ENCODE data around the gene ATF6. TPM values are rescaled to one million over a fixed set of nuclear protein-coding genes. Genes with fewer than 3 reads are reported as not detected.

Gene ATF6
- total RNA-seq, 2 donors from 2014 or later: 14.4 to 19.8 TPM

- no peak for TF ChIP-seq CTCF (conservative IDR thresholded peaks at IDR 0.05)
- Histone ChIP-seq H3K4me1 (ENCODE audit: control insufficient read depth, insufficient read depth, low read length) (no peaks in the 10 kb centered on the region), H3K36me3 (ENCODE audit: control insufficient read depth, insufficient read depth, low read length) (no peaks in the 10 kb centered on the region), H3K27ac (ENCODE audit: low read depth, low read length) (no peak overlapping the region), H3K9me3 (ENCODE audit: control insufficient read depth, low read length) (no peaks in the 10 kb centered on the region), H3K27me3 (ENCODE audit: control insufficient read depth, insufficient read depth, low read length, poor library complexity, severe bottlenecking) (no peaks in the 10 kb centered on the region), H3K9ac (ENCODE audit: extremely low read depth, low read length, poor library complexity, severe bottlenecking) (no peak overlapping the region), H3K4me3 (ENCODE audit: low read length) (no peak overlapping the region)
- no peaks in the 10 kb centered on the region for H3K36me3 Mint-ChIP-seq (ENCODE audit: low read depth)
- no peaks in the 10 kb centered on the region for H3K27me3 Mint-ChIP-seq (ENCODE audit: insufficient read depth)
- H3K27ac Mint-ChIP-seq: no peak overlapping the region
- WGBS, 2 experiments (ENCODE audit: insufficient coverage in 1 of 2, insufficient read length in 1 of 2): 92% methylated on average over 1 of the region's 1 CpG; no CpG with 5 or more reads in 1 of the 2 experiments
- no peaks in the 10 kb centered on the region for H3K9me3 Mint-ChIP-seq
- no peak for DNase-seq
- H3K4me3 Mint-ChIP-seq: no peak overlapping the region
- H3K4me1 Mint-ChIP-seq: no peaks in the 10 kb centered on the region
Observed at GRCh38 chr1:161879261-161879660, 113.1 kb downstream of the ATF6 start.

- Histone ChIP-seq H3K27me3 (ENCODE audit: control insufficient read depth, insufficient read depth, low read length, poor library complexity, severe bottlenecking) (no peaks in the 10 kb centered on the region), H3K4me3 (ENCODE audit: low read length) (no peak overlapping the region), H3K4me1 (ENCODE audit: control insufficient read depth, insufficient read depth, low read length) (no peaks in the 10 kb centered on the region), H3K9ac (ENCODE audit: extremely low read depth, low read length, poor library complexity, severe bottlenecking) (no peak overlapping the region), H3K27ac (ENCODE audit: low read depth, low read length) (no peak overlapping the region), H3K9me3 (ENCODE audit: control insufficient read depth, low read length) (no peaks in the 10 kb centered on the region), H3K36me3 (ENCODE audit: control insufficient read depth, insufficient read depth, low read length) (no peaks in the 10 kb centered on the region)
- H3K9me3 Mint-ChIP-seq: no peaks in the 10 kb centered on the region
- no peak overlapping the region for H3K27ac Mint-ChIP-seq
- no peak for DNase-seq
- TF ChIP-seq CTCF (conservative IDR thresholded peaks at IDR 0.05): no peak
- peaks cover 2% of the 10 kb centered on the region for H3K36me3 Mint-ChIP-seq (ENCODE audit: low read depth)
- H3K4me3 Mint-ChIP-seq: no peak overlapping the region
- 94 to 100% methylated on average over 2 of the region's 2 CpGs for WGBS, 2 experiments (ENCODE audit: insufficient coverage in 1 of 2, insufficient read length in 1 of 2)
- no peaks in the 10 kb centered on the region for H3K27me3 Mint-ChIP-seq (ENCODE audit: insufficient read depth)
- H3K4me1 Mint-ChIP-seq: no peaks in the 10 kb centered on the region
Observed at GRCh38 chr1:161884475-161884874, 118.4 kb downstream of the ATF6 start.

- Mint-ChIP-seq H3K27ac (no peak overlapping the region), H3K36me3 (ENCODE audit: low read depth) (peaks cover 2% of the 10 kb centered on the region), H3K4me3 (no peak overlapping the region), H3K4me1 (no peaks in the 10 kb centered on the region), H3K27me3 (ENCODE audit: insufficient read depth) (no peaks in the 10 kb centered on the region), H3K9me3 (no peaks in the 10 kb centered on the region)
- Histone ChIP-seq H3K27ac (ENCODE audit: low read depth, low read length) (no peak overlapping the region), H3K36me3 (ENCODE audit: control insufficient read depth, insufficient read depth, low read length) (no peaks in the 10 kb centered on the region), H3K4me1 (ENCODE audit: control insufficient read depth, insufficient read depth, low read length) (no peaks in the 10 kb centered on the region), H3K9me3 (ENCODE audit: control insufficient read depth, low read length) (no peaks in the 10 kb centered on the region), H3K9ac (ENCODE audit: extremely low read depth, low read length, poor library complexity, severe bottlenecking) (no peak overlapping the region), H3K4me3 (ENCODE audit: low read length) (no peak overlapping the region), H3K27me3 (ENCODE audit: control insufficient read depth, insufficient read depth, low read length, poor library complexity, severe bottlenecking) (no peaks in the 10 kb centered on the region)
- TF ChIP-seq CTCF (conservative IDR thresholded peaks at IDR 0.05): no peak
- DNase-seq: no peak
- WGBS, 2 experiments (ENCODE audit: insufficient coverage in 1 of 2, insufficient read length in 1 of 2): 95 to 100% methylated on average over 1 of the region's 1 CpG
Observed at GRCh38 chr1:161885003-161885402, 118.9 kb downstream of the ATF6 start.
